Stimulated activated CD8-positive, alpha-beta memory T cell treated with anti-CD3 and anti-CD28 coated beads, Interleukin-15, amount 100 ng/mL, for 24 hours (primary cell): ENCODE data around the gene CRELD2.

ENCODE experiments used
- DNase-seq: peaks from one replicate; pipeline ENCODE4 v3.0.0-alpha.2; 2020; ENCODE audit warnings: low read depth

CRELD2 gene

GRCh38 chr22:49968831-49969661, 50.6 kb downstream of the CRELD2 start:
- DNase-seq, result no peak

- DNase-seq, result no peak
Observed at GRCh38 chr22:49969751-49970527, 51.5 kb downstream of the CRELD2 start.

- DNase-seq, result peak; percentile 82
Observed at GRCh38 chr22:49970528-49971231, 52.2 kb downstream of the CRELD2 start.

GRCh38 chr22:49971232-49972162, 53.1 kb downstream of the CRELD2 start:
- DNase-seq, result no peak

GRCh38 chr22:49972163-49973017, 54.0 kb downstream of the CRELD2 start:
- no peak for DNase-seq

- DNase-seq, result no peak
Observed at GRCh38 chr22:49973018-49973961, 54.9 kb downstream of the CRELD2 start.

- no peak for DNase-seq
Observed at GRCh38 chr22:49975543-49976389, 57.3 kb downstream of the CRELD2 start.

GRCh38 chr22:49976439-49977175, 58.2 kb downstream of the CRELD2 start:
- no peak for DNase-seq
